Thoracic aorta (tissue), 2 donors: ENCODE data around the gene TRIM50. TPM values are rescaled to one million over a fixed set of nuclear protein-coding genes. Genes with fewer than 3 reads are reported as not detected.

ENCODE experiments used
- ATAC-seq: fragments of 150-250 bp; one replicate; pipeline ENCODE4 v1.8.0; 2017; ENCODE audit warnings: low read depth; ENCODE audit not compliant: insufficient number of reproducible peaks, low FRiP score
- DNase-seq: peaks from one replicate; pipeline ENCODE4 v3.0.0-alpha.2; 2020; ENCODE audit warnings: low spot score
- H3K27ac ChIP-seq, 2 donors: fragments of 200-600 bp; sonication (generic); 1 replicate in 1 of 2; 2 replicates in 1 of 2; pipeline ENCODE4 v1.5.1; 2016; ENCODE audit warnings: mild to moderate bottlenecking in 2 of 2, moderate library complexity in 2 of 2
- H3K27me3 ChIP-seq: fragments of 200-600 bp; sonication (generic); replicated peaks from 2 replicates; pipeline ENCODE4 v1.6.0; 2016; ENCODE audit warnings: mild to moderate bottlenecking; ENCODE audit not compliant: insufficient read depth
- H3K36me3 ChIP-seq: fragments of 200-600 bp; sonication (generic); one replicate; pipeline ENCODE4 v1.5.1; 2016
- H3K4me1 ChIP-seq, 2 donors: fragments of 200-600 bp; sonication (generic); 1 replicate in 1 of 2; 2 replicates in 1 of 2; pipeline versions ENCODE4 v1.5.1 to v1.6.0; 2016; ENCODE audit warnings: low read depth in 2 of 2, mild to moderate bottlenecking in 1 of 2; ENCODE audit not compliant: control insufficient read depth in 1 of 2
- H3K4me3 ChIP-seq: fragments of 200-600 bp; sonication (generic); 2 replicates; pipeline ENCODE4 v1.5.1; 2016; ENCODE audit warnings: mild to moderate bottlenecking
- H3K9me3 ChIP-seq: fragments of 200-600 bp; sonication (generic); 2 replicates; pipeline ENCODE4 v1.5.1; 2016
- total RNA-seq, 2 donors: library from RNA; depleted of rRNA; stranded (reverse); fragments of >200 nt; gene quantifications; one replicate each; pipeline versions ENCODE4 v1.1.0 to v1.2.3, GENCODE V29; 2016
- TF ChIP-seq, protein P1 (sequence below): fragments of 200-600 bp; sonication (generic); IDR thresholded peaks from one replicate; pipeline ENCODE4 v1.5.1; 2019; ENCODE audit warnings: antibody characterized with exemption

Gene TRIM50
- total RNA-seq, 2 donors from 2014 or later: 1.5 TPM; not detected in 1

DNA sequence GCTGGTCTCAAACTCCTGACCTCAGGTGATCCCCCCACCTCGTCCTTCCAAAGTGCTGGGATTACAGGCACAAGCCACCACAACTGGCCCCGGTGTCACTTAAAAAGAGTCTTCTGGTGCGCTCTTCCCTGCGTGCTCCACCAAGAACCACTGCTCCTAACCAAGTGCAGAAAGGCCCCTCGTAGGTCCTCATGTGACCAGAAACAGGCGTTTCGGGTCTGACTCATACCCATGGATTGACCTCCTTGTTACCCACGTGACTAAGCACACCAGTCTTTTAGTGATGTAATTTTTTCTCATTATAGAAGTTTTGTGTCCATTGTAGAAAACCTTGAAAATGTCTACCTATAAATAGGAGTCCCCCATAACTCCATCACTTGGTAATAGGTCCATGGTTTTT, 14.0 kb upstream of the TRIM50 start:
- no peak for DNase-seq
- TF ChIP-seq, protein P1, sequence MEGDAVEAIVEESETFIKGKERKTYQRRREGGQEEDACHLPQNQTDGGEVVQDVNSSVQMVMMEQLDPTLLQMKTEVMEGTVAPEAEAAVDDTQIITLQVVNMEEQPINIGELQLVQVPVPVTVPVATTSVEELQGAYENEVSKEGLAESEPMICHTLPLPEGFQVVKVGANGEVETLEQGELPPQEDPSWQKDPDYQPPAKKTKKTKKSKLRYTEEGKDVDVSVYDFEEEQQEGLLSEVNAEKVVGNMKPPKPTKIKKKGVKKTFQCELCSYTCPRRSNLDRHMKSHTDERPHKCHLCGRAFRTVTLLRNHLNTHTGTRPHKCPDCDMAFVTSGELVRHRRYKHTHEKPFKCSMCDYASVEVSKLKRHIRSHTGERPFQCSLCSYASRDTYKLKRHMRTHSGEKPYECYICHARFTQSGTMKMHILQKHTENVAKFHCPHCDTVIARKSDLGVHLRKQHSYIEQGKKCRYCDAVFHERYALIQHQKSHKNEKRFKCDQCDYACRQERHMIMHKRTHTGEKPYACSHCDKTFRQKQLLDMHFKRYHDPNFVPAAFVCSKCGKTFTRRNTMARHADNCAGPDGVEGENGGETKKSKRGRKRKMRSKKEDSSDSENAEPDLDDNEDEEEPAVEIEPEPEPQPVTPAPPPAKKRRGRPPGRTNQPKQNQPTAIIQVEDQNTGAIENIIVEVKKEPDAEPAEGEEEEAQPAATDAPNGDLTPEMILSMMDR: no peak
- H3K36me3 ChIP-seq: no peaks in the 10 kb centered on the region
- H3K4me1 ChIP-seq: peaks cover 0 to 13% of the 10 kb centered on the region in 2 donors
- H3K27me3 ChIP-seq: no peaks in the 10 kb centered on the region
- no peak overlapping the region for H3K4me3 ChIP-seq
- no peaks in the 10 kb centered on the region for H3K9me3 ChIP-seq
- no peak overlapping the region for H3K27ac ChIP-seq
- no peak for ATAC-seq

DNA sequence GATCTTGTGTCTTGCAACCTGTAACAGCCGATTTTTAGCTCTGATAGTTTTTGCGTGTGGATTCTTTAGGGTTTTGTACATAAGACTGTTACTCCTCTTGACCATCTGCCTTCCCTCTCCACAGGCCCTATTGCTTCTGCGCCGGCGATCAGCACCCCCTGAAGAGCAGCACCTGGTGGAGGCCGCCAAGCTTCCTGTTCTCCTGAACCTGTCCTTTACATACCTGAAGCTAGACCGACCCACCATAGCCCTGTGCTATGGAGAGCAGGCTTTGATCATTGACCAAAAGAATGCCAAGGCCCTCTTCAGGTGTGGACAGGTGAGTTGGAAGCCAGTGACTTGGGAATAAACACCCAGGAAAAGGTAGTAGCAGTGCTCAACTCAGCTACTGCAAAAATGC, 12.6 kb upstream of the TRIM50 start:
- no peaks in the 10 kb centered on the region for H3K27me3 ChIP-seq
- no peak overlapping the region for H3K27ac ChIP-seq
- no peak for DNase-seq
- TF ChIP-seq, protein P1: no peak
- H3K36me3 ChIP-seq: no peaks in the 10 kb centered on the region
- H3K4me3 ChIP-seq: no peak overlapping the region
- no peak for ATAC-seq
- H3K4me1 ChIP-seq: peaks cover 0 to 13% of the 10 kb centered on the region in 2 donors
- H3K9me3 ChIP-seq: no peaks in the 10 kb centered on the region

DNA sequence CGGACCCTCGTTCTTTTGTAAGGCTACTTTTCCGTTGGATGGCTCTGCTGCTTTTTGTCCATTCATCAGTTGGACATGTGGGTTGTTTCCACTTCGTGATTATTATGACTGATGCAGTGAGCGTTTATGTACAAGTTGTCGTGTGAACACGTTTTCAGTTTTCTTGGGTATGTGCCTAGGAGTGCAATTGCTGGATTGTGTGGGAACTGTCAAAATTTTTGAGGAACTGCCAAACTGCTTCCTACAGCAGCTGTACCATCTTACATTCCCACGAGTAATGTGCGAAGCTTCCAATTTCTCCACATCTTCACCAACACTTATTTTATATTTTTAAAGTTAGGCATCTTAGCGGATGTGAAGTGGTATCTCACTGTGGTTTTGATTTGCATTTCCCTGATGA, 10.4 kb upstream of the TRIM50 start:
- H3K36me3 ChIP-seq: no peaks in the 10 kb centered on the region
- H3K27me3 ChIP-seq: no peaks in the 10 kb centered on the region
- no peak for DNase-seq
- TF ChIP-seq, protein P1: no peak
- H3K4me1 ChIP-seq: peaks cover 0 to 13% of the 10 kb centered on the region in 2 donors
- H3K4me3 ChIP-seq: no peak overlapping the region
- H3K9me3 ChIP-seq: no peaks in the 10 kb centered on the region
- H3K27ac ChIP-seq: no peak overlapping the region
- no peak for ATAC-seq

DNA sequence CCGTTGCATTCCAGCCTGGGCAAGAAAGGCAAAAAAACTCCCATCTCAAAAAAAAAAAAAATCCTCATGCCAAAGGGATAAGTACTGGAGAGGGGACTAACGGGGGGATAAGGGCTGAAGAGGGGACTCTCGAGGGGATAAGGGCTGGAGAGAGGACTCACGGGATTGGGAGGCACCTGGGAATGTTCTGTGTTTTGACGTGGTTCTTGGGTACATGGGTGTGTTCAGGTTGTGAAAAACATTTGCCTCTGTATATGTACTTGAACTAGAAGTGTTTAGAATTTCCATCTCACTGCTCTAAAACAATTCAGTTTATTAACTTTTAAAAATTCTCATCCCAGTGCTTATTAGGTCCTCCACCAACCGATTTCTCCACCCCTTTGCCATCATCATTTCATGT, 4.6 kb upstream of the TRIM50 start:
- H3K27ac ChIP-seq: no peak overlapping the region

DNA sequence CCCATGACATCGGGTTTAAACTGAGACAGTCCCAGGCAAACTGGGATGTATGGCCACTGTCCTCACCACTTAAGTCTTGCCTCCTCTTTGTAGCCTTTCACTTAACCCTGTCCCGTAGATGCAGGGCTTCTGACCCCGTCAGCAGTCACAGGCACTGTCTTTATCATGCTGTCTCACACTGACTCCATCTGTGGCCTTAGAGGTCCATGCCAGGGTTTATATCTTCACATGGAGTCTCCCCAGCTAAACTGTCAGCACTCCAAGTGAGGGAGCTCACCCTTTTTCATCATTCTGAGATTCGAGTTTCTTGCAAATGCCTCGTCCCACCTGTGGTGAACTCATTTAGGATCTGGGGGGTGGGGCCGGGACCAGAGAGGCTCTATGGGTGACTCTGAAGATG, 2.9 kb upstream of the TRIM50 start:
- ATAC-seq (no peak), DNase-seq (no peak)
- Histone ChIP-seq H3K9me3 (no peaks in the 10 kb centered on the region), H3K27me3 (no peaks in the 10 kb centered on the region), H3K4me3 (no peak overlapping the region), H3K36me3 (no peaks in the 10 kb centered on the region), H3K27ac (no peak overlapping the region), H3K4me1 (no peaks in the 10 kb centered on the region)
- TF ChIP-seq, protein P1: no peak

More for the DNA sequence above, 4.6 kb upstream of the TRIM50 start:
- H3K4me1 ChIP-seq: no peaks in the 10 kb centered on the region
- TF ChIP-seq, protein P1: no peak
- no peaks in the 10 kb centered on the region for H3K9me3 ChIP-seq
- ATAC-seq: no peak
- H3K27me3 ChIP-seq: no peaks in the 10 kb centered on the region
- H3K36me3 ChIP-seq: no peaks in the 10 kb centered on the region
- no peak for DNase-seq
- H3K4me3 ChIP-seq: no peak overlapping the region
